Measurements from ENCODE around the gene TFB1M. TPM values are rescaled to one million over a fixed set of nuclear protein-coding genes. Genes with fewer than 3 reads are reported as not detected.

TFB1M gene
- total RNA-seq, 1 donor = 20.0 TPM

DNA sequence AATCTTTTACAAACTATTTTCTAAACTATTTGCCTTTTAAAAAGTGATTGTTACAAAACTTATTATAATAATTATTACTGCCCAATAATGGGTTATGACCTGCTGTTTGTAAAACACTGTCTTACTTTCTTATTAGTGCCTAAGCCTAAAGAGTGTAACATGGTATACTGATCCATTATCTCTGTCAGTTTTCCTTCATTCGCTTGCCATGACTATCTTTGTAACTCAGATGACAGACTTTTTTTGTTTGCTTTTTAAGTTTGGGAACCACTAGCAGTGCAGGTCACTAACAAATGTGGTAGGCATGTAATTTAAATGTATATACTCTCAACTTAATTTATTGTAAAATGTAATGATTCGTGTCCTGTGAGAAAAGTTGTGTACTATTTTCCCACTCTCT lies 9.9 kb upstream of the TFB1M start:
- DNase-seq (ENCODE audit: low read depth) = no peak
- H3K4me3 ChIP-seq (ENCODE audit: low read depth, low read length) = no peak overlapping the region
- TF ChIP-seq, protein P1, sequence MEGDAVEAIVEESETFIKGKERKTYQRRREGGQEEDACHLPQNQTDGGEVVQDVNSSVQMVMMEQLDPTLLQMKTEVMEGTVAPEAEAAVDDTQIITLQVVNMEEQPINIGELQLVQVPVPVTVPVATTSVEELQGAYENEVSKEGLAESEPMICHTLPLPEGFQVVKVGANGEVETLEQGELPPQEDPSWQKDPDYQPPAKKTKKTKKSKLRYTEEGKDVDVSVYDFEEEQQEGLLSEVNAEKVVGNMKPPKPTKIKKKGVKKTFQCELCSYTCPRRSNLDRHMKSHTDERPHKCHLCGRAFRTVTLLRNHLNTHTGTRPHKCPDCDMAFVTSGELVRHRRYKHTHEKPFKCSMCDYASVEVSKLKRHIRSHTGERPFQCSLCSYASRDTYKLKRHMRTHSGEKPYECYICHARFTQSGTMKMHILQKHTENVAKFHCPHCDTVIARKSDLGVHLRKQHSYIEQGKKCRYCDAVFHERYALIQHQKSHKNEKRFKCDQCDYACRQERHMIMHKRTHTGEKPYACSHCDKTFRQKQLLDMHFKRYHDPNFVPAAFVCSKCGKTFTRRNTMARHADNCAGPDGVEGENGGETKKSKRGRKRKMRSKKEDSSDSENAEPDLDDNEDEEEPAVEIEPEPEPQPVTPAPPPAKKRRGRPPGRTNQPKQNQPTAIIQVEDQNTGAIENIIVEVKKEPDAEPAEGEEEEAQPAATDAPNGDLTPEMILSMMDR (IDR thresholded peaks at IDR 0.05; ENCODE audit: insufficient read depth, low read length) = no peak

GRCh38 chr6:155319902-155320301 lies 5.6 kb upstream of the TFB1M start:
- TF ChIP-seq, protein P1 (IDR thresholded peaks at IDR 0.05; ENCODE audit: insufficient read depth, low read length) = no peak
- H3K4me3 ChIP-seq (ENCODE audit: low read depth, low read length) = no peak overlapping the region
- DNase-seq (ENCODE audit: low read depth) = no peak

DNA sequence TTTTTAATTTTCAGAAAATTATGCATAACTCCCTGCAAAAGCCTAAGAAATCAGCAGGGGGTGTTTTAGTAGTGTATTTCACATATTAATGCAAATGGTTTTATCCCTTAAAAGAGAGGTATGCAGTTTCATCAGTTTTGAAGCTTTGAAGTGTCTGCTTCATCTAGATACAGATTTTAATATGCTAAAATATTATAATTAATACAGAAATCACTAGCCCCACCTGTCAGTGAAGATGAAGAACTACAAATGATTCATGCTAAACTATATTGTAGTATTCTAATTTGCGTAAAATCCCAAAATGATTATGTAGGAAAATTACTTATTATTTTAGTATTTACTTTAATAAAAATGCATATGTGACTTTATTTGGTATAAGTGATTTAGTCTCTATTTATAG lies 2.9 kb upstream of the TFB1M start:
- peak; percentile 14 for DNase-seq (ENCODE audit: low read depth)
- H3K4me3 ChIP-seq (ENCODE audit: low read depth, low read length) = no peak overlapping the region
- TF ChIP-seq, protein P1 (IDR thresholded peaks at IDR 0.05; ENCODE audit: insufficient read depth, low read length) = peak; percentile 34

DNA sequence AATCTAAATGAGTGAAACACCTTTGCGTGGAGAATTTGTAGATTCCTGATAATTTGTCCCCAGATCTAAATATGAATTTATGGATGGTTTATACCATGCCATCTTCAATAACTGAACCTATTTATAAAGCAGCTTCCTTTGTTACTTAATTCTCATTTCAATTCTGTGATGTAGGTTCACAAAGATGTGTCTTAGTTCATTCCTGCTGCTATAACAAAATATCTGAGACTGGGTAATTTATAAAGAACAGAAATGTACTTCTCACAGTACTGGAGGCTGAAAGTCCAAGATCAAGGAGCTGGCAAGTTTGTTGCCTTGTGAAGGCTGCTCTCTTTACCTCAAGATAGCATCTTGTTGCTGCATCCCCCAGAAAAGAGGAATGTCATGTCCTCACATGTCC lies 2.1 kb upstream of the TFB1M start:
- no peak for DNase-seq (ENCODE audit: low read depth)
- TF ChIP-seq, protein P1 (IDR thresholded peaks at IDR 0.05; ENCODE audit: insufficient read depth, low read length) = no peak
- no peak overlapping the region for H3K4me3 ChIP-seq (ENCODE audit: low read depth, low read length)

GRCh38 chr6:155315516-155315871 lies 1.2 kb upstream of the TFB1M start:
- TF ChIP-seq, protein P1 (IDR thresholded peaks at IDR 0.05; ENCODE audit: insufficient read depth, low read length) = no peak
- DNase-seq (ENCODE audit: low read depth) = peak; percentile 37
- peak overlapping the region; percentile 97 for H3K4me3 ChIP-seq (ENCODE audit: low read depth, low read length)

GRCh38 chr6:155314773-155315515 lies 660 bp upstream of the TFB1M start:
- TF ChIP-seq, protein P1 (IDR thresholded peaks at IDR 0.05; ENCODE audit: insufficient read depth, low read length) = no peak
- peak overlapping the region; percentile 97 for H3K4me3 ChIP-seq (ENCODE audit: low read depth, low read length)
- peak; percentile 90 for DNase-seq (ENCODE audit: low read depth)
